ENCODE measurements around the gene SERPINA3.

DNA sequence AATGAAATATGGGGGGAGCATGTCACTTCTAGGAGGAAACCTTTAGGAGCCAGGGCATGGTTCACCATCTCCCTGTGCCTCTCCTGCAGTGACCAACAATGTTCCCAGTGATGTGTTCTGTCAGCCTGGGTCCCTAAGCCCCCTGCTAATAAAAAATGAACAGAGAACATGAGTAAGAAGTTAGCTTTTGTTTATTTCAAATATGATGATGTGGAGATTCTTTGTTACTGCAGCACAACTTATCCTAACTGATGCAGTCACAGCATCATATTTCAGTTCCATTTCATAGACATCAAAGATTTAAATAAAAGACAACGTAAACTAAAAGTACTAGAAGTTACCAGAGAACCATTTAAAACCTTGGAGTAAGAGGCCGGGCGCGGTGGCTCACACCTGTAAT, 43.9 kb downstream of the SERPINA3 start:
- TF ChIP-seq, protein P1, sequence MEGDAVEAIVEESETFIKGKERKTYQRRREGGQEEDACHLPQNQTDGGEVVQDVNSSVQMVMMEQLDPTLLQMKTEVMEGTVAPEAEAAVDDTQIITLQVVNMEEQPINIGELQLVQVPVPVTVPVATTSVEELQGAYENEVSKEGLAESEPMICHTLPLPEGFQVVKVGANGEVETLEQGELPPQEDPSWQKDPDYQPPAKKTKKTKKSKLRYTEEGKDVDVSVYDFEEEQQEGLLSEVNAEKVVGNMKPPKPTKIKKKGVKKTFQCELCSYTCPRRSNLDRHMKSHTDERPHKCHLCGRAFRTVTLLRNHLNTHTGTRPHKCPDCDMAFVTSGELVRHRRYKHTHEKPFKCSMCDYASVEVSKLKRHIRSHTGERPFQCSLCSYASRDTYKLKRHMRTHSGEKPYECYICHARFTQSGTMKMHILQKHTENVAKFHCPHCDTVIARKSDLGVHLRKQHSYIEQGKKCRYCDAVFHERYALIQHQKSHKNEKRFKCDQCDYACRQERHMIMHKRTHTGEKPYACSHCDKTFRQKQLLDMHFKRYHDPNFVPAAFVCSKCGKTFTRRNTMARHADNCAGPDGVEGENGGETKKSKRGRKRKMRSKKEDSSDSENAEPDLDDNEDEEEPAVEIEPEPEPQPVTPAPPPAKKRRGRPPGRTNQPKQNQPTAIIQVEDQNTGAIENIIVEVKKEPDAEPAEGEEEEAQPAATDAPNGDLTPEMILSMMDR (conservative IDR thresholded peaks at IDR 0.05; ENCODE audit: low read length) = no peak
- no peak for TF ChIP-seq EZH2phosphoT487 (IDR thresholded peaks at IDR 0.05; ENCODE audit: borderline replicate concordance)
